Left renal cortex interstitium (tissue), 4 donors: ENCODE data around the gene GFI1. TPM values are rescaled to one million over a fixed set of nuclear protein-coding genes. Genes with fewer than 3 reads are reported as not detected.
"Not testable (repeated sequence)": the region's sequence is repeated elsewhere in the genome, so short reads cannot be mapped to it uniquely, and the experiment has no call there.

Source experiments
- DNase-seq, 4 donors: peaks; one replicate each; pipeline ENCODE4 v3.0.0-alpha.2; 2013; ENCODE audit warnings: low read depth in 4 of 4, low spot score in 2 of 4, missing footprints in 1 of 4
- polyA plus RNA-seq, 4 donors: library from polyadenylated mRNA; unstranded; fragments of 120-200 nt; gene quantifications; one replicate each; pipeline ENCODE4 v1.2.1, GENCODE V29; 2013; ENCODE audit not compliant: insufficient read length in 4 of 4

Gene GFI1
- polyA plus RNA-seq, 4 donors = 0.13 to 0.47 (median 0.26) TPM

DNA sequence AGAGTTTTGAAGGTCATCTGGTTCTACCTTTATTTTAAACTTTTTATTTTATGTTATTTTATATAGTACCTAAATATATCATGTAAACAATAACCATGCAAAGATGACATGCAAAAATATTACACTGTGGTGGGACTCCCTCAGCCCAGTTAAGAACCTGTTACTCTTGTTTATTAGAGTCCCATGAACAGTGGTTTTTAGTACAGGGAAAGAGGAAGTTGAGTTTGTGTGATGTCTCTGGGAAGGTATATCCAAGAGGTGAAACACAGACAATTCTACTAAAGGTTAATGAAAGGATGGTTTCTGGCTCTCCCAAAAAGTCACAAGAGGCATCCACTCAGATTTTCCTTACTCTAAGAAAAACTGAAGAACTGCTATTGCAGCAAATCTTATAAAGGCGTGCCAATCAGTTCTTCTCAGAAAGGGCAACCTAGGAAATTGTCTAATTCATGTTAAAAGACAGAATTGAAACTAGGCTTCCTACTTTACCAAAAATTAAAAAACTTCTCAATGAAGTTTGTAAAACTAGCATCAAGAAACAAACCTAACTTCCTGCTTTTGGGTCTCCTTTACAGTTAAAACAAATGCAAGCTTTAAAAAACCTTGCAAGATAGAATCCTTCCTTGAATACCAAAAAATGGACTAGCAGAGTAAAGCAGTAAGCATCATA is 19.9 kb downstream of the GFI1 start:
- DNase-seq = no peak

DNA sequence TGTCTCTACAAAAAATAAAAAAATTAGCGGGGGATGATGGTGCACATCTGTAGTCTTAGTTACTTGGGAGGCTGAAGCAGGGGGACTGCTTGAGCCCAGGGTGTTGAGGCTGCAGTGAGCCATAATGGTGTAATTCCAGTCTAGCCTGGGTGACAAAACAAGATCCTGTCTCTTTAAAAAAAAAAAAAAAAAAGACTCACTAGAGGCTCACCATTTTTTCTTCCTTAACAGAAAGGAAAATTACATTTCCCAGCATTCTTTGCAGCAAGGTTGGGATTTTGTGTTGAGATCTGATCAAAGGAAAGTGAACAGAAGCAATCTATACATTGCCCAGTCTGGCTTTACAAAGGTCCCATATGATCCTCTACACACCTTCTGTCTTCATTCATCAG is 21.5 kb downstream of the GFI1 start:
- DNase-seq = no peak

DNA sequence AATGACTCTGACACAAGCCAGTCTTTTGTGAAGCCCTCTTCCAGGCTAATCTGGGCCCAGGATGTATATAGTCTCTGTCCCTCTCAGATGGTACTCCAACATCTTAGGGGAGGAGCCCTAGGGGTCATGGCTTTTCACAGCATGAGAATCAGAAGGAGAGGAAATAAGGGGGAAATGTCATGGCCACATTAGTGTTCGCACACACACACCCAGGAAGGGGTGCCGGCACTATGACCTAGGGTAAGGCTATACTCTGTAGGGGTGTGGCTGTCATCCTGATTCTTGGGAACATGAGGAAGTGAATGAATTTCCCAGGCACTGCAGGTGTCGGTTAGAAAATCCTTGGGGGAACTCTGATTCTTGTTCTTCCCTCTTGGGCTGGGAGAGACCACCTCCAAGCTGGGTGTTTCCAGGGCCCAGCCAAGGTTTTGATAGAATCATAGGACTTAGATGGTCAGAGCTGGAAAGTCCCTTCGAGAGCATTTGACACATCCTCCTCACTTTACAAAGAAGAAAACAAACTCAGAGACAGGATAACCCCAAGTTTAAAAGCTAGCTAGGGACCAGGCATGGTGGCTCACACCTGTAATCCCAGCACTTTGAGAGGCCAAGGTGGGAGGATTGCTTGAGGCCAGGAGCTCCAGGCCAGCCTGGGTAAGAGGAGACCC is 22.0 kb downstream of the GFI1 start:
- no peak for DNase-seq

DNA sequence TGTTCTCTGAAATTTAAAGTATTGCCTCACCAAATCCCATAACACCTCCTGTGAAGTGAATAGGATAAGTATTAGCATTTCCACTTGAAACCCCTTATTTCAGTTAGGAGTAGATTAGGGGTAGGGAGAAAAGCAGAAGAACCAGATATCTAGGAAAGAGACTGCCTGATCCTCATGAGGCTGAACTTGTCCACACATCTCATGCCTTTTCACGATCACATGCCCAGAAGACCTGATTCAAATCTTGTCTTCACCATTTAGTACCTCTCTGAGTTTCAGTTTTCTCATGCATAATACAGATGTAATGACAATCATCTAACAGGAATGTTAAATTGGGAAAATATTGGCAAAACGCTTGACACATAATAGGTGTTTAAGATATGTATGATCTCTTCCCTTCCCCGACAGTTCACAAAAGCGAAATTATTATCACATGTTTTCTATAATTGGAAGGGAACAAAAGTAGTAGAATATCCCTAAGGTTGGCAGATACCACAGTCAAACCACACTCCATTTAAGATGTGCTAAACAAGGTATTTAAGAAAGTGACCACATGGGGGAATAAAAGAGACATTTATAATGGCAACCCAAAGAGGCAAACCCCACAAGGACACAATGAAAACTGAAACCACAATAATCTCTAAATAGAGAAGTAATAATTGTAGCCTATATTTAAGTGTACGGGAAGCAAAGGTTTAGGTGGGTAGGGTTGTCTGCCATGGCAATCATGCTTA is 25.2 kb downstream of the GFI1 start:
- DNase-seq = no peak

DNA sequence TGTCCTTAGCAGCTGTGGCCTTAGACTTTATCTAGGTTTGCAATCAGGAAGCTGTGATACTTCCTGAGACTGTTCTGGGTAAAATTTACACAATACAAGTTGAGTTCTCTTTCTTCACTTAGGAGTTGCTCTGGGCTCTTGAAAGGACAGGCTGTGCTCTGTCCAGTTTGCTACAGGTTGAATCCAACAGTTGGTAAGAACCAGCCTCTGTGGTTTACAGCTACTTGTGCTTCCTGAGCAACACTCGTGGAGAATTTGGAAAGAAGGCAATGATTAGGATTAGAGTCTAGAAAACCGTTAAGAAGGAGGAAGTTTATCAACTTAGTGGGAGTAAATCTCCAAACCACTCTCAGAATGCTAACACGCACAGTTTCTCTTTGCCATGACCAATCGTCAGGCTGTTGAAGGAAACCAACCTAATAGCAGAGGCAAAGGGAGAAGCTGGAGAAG is 26.8 kb downstream of the GFI1 start:
- DNase-seq = no peak

DNA sequence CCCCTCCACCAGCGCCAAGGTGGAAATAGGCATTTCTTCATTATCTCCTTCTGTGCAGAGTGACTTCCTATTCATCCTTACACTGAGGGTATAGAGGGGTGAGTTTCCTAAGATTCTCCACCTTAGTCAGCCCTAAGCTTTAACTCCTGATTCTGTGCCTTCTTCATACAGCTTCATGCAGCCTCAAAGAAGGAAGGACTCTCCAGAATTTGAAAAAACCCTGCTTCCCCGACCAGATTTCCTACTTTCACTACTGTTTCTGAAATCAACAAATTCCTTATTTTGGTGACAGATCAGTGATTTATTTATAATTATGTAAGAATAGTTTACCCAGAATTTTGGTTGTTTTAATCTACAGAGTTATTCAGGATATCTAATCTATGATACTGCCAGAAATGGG is 28.6 kb downstream of the GFI1 start:
- no peak for DNase-seq

DNA sequence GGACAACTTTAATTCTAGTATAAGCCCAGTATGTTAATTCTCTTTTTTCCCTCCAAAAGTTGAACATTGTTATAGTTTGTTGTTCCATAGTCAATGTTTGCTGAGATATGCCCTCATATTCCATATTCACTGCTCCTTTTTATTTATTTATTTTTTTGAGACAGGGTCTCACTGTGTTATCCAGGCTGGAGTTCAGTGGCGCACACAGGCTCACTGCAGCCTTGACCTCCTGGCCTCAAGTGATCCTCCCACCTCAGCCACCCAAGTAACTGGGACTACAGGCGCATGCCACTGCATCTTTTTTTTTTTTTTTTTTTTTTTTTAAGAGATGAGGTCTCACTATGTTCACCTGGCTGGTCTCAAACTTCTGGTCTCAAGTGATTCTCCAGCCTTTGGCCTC is 38.7 kb downstream of the GFI1 start:
- no peak for DNase-seq

DNA sequence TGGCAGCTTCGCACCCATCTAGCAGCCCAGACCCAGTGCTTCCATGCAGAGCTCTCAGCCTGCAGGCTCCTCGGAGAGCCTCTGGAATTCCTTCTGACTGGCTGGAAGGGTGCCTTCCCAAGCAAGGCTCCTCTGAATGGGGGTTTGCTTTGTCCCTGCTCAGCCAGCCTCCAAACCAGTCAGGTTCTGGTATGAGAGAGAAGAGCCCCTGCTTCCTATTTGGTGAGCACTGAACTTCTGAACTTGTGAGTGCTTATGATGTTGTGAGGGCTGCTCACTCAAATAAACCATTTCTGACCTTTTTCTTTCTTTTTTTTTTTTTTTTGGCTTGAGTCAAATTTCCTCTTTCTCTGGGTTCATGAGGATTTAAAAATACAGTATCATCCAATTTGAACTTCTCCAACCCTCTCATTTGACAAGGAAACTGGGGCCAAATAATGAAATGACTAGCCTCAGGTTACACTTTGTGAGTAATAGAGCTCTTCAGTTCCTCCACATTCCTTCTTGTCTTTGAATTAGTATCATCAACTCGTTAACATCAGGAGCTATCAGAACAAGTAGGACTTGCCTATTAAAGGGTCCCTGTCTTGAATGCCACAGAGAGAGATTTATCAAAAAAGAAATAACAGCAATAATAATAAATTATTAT is 39.6 kb downstream of the GFI1 start:
- no peak for DNase-seq

DNA sequence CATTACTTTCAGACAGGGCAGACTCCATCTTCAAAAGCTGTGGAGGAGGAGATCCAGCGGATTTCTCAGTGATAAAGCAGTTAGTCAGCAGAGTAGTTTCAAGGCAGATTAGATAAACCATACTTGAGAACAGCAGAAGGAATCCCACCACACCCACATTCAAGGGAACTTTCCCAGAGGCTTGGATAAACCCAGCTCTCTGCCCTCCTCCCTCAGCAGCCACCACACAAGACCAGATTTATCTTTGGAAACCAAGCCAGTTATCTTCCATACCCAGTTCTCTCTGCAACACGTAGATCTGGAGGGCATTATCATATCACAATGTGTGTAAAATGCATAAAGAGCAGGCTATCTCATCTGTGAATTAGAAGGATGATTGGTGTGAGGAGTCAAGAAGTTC is 40.2 kb downstream of the GFI1 start:
- DNase-seq = no peak

DNA sequence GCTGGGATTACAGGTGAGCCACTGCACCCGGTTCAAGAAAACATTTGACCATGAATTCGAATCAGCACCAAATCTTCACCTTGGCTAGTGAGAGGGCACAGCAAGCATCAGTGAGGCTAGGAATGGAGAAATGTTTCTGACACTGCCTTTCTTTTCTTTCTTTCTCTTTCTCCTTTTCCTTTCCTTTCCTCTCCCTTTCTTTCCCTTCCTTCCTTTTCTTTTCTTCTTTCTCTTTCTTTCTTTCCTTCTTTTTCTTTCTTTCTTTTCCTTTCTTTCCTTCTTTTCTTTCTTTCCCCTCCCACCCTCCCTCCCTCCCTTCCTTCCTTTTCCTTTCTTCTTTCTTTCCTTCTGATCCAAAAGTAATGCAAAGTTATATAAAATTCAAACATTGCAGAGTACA is 40.9 kb downstream of the GFI1 start:
- DNase-seq = no peak

DNA sequence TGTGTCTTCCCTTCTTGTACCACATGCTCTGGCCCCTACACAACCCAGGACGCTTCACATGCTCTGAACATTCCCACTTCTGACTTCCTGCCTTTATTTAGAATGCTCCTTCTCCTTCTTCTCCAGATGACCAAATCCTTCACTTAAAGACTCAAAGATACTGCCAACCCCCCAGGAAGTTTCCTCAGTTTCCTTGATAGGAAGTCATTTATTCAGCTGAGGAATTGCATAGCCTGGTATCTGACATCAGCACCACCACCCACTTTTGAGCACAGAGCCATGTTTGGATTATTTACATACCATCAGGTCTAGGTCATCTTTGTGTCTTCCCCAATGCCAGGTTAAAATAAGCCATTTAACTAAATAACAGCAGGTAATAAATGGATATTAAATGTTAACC is 42.4 kb downstream of the GFI1 start:
- no peak for DNase-seq

DNA sequence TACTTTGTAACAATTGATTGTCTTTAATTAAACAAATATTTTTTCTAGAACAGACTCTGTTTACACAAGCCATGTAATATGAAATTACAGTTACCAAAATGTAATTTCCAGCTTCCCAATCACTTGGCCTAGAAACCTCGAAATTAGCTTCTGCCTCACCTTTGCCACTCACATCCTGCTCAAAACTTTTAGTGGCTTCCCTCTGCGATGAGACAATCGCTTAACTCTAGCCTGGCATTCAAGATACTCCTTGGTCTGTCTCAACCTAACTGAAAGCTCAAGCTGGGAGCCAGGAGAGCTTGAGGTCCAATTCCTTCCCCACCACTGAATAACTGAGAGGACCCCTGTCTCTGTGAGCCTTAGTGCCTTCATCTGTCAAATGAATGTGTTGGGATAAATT is 42.8 kb downstream of the GFI1 start:
- no peak for DNase-seq

DNA sequence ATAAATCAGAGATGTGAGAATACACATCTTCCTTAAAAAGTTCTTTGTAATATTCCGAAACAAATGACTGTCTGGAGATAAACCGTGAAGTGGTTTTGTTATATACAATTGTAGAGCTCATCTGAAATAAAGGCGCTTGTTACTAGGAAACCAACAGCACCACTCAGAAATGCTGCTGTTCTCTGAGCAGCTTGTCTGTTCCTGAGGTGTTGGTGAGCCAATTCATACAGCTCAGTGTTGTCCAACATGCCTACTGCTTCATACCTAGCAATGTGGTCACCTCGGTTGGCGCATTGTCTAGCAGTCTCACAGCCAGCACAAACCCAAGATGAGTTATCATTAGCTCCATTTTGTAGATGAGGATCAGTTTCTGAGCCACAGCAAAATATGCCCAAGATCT is 44.4 kb downstream of the GFI1 start:
- no peak for DNase-seq

DNA sequence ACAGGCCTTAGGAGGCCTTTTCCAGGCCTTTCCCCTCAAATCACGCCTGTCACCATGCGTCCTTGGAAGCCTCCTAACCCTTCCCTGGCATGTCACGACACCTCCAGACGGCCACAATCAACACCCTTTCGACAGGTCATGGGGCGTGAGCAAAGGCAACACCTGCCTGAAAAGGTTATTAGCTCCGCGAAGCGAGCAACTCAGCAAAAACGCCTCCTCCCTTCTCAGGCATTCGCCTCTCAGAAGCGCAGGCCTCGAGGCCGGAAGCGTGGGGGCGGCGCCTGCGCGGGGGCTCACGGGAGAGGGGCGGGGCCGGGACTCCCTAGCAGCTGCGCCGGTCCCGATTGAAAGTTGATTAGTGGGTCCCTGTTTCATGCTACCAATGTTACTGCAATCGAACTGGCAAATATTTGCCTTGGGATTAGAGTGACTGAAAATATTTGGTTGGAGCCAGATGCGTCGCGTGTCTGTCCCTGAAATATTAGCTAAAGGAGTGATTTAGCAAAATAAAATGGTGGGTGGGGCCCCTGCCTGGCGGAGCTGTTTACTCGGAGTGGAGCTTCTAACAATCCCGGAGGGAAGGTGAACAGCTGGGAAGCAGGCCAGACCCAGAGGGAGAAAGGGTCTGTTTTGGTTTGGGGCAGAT is 44.9 kb downstream of the GFI1 start:
- no peak for DNase-seq

DNA sequence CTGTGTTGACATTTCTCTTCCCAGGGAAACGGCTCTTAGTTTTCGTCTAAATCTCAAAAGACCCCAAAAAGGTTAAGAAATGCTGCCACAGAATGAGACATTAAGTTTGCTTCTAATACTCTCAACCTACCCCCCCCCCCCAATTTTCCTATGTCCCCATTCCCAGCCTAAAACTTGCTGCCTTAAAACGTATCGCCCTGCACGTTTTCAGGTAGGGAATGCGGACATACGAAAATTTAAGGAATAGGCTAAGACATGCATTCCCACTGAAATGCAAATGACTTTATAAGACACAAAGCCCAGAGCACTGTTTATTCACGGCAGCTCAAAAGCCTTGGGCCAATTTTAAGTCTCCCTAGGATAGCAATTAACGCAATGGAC is 45.4 kb downstream of the GFI1 start:
- no peak for DNase-seq

DNA sequence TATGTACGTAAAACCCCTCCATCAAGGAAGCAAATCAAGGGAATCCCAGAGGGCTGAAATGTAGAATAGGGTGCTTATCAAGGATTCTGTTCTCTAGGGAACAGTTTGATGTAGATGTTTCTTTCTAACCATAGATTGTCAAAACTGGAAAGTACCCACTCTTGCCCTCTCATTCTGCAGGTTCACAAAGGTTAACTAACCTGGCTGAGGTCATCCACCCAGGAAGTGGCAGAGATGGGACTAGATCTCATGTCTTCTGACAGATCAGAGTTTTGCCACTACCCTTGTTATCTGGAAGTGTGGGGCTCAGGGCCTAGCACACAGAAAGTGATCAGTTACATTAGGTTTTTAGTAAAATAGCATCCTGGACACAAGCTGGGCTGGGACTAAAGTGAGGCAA is 47.4 kb downstream of the GFI1 start:
- no peak for DNase-seq

DNA sequence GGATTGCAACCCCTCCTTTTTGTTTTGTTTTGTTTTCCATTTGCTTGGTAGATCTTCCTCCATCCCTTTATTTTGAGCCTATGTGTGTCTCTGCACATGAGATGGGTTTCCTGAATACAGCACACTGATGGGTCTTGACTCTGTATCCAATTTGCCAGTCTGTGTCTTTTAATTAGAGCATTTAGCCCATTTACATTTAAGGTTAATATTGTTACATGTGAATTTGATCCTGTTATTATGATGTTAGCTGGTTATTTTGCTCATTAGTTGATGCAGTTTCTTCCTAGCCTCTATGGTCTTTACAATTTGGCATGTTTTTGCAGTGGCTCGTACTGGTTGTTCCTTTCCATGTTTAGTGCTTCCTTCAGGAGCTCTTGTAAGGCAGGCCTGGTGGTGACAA is 52.2 kb downstream of the GFI1 start:
- DNase-seq = not testable (repeated sequence)

DNA sequence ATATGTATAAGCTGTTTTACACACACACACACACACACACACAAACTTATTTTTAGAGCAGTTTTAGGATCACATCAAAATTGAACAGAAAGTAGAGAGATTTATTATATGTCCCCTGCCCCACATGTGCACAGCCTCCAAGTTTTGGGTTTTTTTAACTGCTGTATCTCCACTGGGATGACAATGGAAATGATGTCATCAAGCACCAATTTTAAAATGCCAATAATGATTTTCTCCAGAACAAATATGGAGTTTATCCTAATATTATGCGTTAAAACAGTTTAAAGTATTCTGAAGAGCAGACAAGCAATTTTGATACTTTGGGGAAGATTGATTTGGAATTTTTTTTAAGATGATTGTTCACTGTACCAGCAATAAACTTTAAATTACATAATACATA is 56.7 kb downstream of the GFI1 start:
- DNase-seq = no peak

DNA sequence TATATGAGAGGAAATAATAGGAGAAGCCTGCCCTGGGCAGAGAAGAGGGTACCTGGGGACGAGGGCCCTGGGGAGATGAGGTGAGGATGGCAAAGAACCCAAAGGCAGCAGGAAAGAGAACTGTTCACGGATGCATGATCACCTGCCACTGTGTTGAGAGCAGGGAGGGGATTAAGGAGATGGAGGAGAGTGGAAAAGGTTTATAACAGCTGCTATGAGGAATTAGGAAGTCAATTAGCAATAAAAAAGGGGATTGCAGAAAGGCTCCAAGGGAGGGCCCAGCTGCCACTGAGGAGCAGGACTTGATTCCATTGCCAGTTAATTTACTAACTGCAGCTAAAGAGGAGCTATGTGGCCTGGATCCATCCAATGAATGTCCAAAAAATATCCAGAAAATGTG is 61.1 kb downstream of the GFI1 start:
- no peak for DNase-seq
